Aorta (tissue), 5 donors: Measurements from ENCODE around the gene LRRC4C. TPM values are rescaled to one million over a fixed set of nuclear protein-coding genes. Genes with fewer than 3 reads are reported as not detected.
"Not testable (repeated sequence)": the region's sequence is repeated elsewhere in the genome, so short reads cannot be mapped to it uniquely, and the experiment has no call there.

Source experiments
- ATAC-seq: fragments of 200-7000 bp; cut with Tn5 transposase; one replicate; pipeline ENCODE4 v1.9.1; 2022; ENCODE audit warnings: moderate library complexity; ENCODE audit not compliant: low FRiP score
- DNase-seq, 2 donors: peaks; one replicate each; pipeline ENCODE4 v3.0.0-alpha.2; 2020
- H3K27ac ChIP-seq, 2 donors: one replicate each; pipeline ENCODE4 v1.5.1; 2013; ENCODE audit warnings: low read length in 2 of 2, mild to moderate bottlenecking in 2 of 2, moderate library complexity in 2 of 2, control low read depth in 1 of 2, inconsistent platforms in 1 of 2, low read depth in 1 of 2
- H3K27me3 ChIP-seq, 2 donors: one replicate each; pipeline ENCODE4 v1.6.1; 2013; ENCODE audit warnings: control low read depth in 1 of 2, low read length in 1 of 2, mild to moderate bottlenecking in 1 of 2, moderate library complexity in 1 of 2; ENCODE audit not compliant: insufficient read depth in 2 of 2, control insufficient read depth in 1 of 2
- H3K36me3 ChIP-seq, 2 donors: one replicate each; pipeline ENCODE4 v1.6.1; 2013; ENCODE audit warnings: control low read depth in 1 of 2, low read length in 1 of 2, mild to moderate bottlenecking in 1 of 2; ENCODE audit not compliant: insufficient read depth in 2 of 2, control insufficient read depth in 1 of 2
- H3K4me1 ChIP-seq, 2 donors: one replicate each; pipeline ENCODE4 v1.6.1; 2013; ENCODE audit warnings: low read length in 2 of 2, control low read depth in 1 of 2, mild to moderate bottlenecking in 1 of 2, moderate library complexity in 1 of 2; ENCODE audit not compliant: insufficient read depth in 2 of 2, control insufficient read depth in 1 of 2
- H3K4me3 ChIP-seq, 2 donors: one replicate each; pipeline ENCODE4 v1.5.1; 2013; ENCODE audit warnings: low read length in 2 of 2, control low read depth in 1 of 2, mild to moderate bottlenecking in 1 of 2
- H3K9me3 ChIP-seq: one replicate; pipeline ENCODE4 v1.6.1; 2013; ENCODE audit warnings: mild to moderate bottlenecking, low read length; ENCODE audit not compliant: control insufficient read depth
- WGBS, 2 donors: extraction: QIAGEN DNeasy Blood & Tissue Kit; methylation state at CpG; one replicate each; pipeline ENCODE4 v1.1.7; 2013; 5-methylcytosine and 5-hydroxymethylcytosine counted together
- intact Hi-C, 2 donors: fragments of 100-400 bp; cut with DNase I; formaldehyde crosslinking; loops; one replicate each; pipeline versions ENCODE4 v1.14.2 to v1.15.0; 2022
- polyA plus RNA-seq, 2 donors: library from polyadenylated mRNA; stranded (reverse); fragments of 200-250 nt; gene quantifications; one replicate each; pipeline ENCODE4 v1.2.3, GENCODE V29; 2013
- total RNA-seq, 2 donors: library from RNA; stranded (reverse); fragmentation: NEBNext Ultra II Directional; extraction: Animal tissue kit (Norgen Biotek cat#: 25700); gene quantifications; one replicate each; pipeline ENCODE4 v1.2.1, GENCODE V29; 2021
- donor health status: healthy with polysubstance abuse.
- donor health status: Bipolar disorder and iron deficiency.
- donor health status: DM: no; HTN: no; CAD: no.
- donor health status: DM: no; HTN: no; CAD: no.
- donor health status: DM: yes; HTN: yes; CAD: no.

LRRC4C gene
- total and polyA plus RNA-seq, 4 donors: 0.63 to 1.9 (median 0.97) TPM

DNA sequence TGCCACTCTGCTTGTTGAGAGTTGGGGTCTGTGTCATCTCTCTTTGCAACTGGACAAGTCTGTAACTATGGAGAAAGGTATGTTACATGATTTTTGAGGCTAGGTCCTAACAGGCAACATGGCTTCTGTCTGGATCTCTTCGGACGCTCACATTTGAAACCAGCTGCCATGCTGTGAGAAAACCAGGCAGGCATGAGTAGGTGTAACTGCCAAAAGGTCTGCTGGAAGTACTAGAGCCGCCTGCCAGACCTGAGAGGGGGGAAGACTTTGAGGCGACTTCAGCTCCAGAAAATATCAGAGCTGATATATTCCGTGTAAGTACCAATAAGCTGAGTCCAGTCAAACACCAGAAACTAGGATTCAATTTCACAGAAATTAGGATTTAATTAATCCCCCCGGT is 579.5 kb downstream of the LRRC4C start:
- no peak overlapping the region for H3K4me3 ChIP-seq
- DNase-seq (no peak), ATAC-seq (no peak)
- no peaks in the 10 kb centered on the region for H3K36me3 ChIP-seq
- no peaks in the 10 kb centered on the region for H3K4me1 ChIP-seq
- no peak overlapping the region for H3K27ac ChIP-seq
- intact Hi-C loops: no loop called here
- WGBS, 2 donors: 86% methylated on average over 6 of the region's 6 CpGs
- no peaks in the 10 kb centered on the region for H3K27me3 ChIP-seq
- no peaks in the 10 kb centered on the region for H3K9me3 ChIP-seq

DNA sequence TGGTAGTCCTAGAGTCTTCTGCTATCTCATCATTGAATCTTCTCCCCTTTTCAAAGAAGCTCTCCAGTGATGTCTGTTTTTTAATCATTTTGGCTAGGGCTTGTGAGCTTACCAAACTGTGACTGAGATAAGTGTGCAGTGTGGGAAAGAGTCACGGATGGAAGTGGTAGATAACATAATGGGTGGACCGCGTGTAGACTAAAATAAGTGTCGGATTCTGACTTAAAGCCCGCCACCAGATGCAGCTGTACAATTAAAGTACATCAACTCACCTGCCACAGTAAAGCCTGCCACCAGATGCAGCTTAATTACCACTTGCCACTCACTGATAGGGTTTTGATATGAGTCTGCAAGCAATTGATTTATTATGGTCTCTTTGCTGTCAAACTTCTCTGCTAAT is 581.5 kb downstream of the LRRC4C start:
- H3K27me3 ChIP-seq: no peaks in the 10 kb centered on the region
- no peaks in the 10 kb centered on the region for H3K9me3 ChIP-seq
- no peaks in the 10 kb centered on the region for H3K4me1 ChIP-seq
- DNase-seq: no peak
- H3K36me3 ChIP-seq: no peaks in the 10 kb centered on the region
- no peak overlapping the region for H3K27ac ChIP-seq
- WGBS, 2 donors: 80 to 82% methylated on average over 5 of the region's 5 CpGs
- H3K4me3 ChIP-seq: no peak overlapping the region
- ATAC-seq: no peak
- intact Hi-C loops: no loop called here

DNA sequence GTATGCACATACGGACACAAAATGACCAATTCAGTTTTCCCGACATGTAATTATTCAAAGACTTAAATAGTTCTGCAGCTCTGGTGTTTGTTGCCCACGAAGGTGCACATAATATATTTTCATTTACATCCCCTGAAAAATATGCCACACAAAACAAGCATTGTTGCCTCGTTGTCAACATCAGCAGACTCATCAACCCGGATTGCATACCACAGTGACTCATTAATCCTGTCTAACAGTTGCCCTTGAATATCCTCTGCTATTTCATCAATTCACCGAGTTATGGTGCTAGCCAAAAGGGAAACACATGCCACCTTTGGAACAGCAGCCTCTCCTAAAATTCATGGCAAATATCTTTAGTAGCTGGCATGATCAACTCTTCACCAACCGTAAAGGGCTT is 582.2 kb downstream of the LRRC4C start:
- Histone ChIP-seq H3K27me3 (no peaks in the 10 kb centered on the region), H3K36me3 (no peaks in the 10 kb centered on the region), H3K4me1 (no peaks in the 10 kb centered on the region), H3K9me3 (no peaks in the 10 kb centered on the region), H3K27ac (no peak overlapping the region), H3K4me3 (no peak overlapping the region)
- no peak for DNase-seq
- ATAC-seq: no peak
- intact Hi-C loops: no loop called here
- WGBS, 2 donors: 80 to 81% methylated on average over 7 of the region's 7 CpGs

GRCh38 chr11:40867991-40868632 is 591.3 kb downstream of the LRRC4C start:
- Histone ChIP-seq H3K4me1 (no peaks in the 10 kb centered on the region), H3K4me3 (no peak overlapping the region), H3K9me3 (peaks cover 2% of the 10 kb centered on the region), H3K36me3 (no peaks in the 10 kb centered on the region), H3K27ac (no peak overlapping the region), H3K27me3 (no peaks in the 10 kb centered on the region)
- DNase-seq: no peak
- WGBS, 2 donors: 19 to 41% methylated on average over 3 of the region's 3 CpGs
- intact Hi-C loops: no loop called here
- no peak for ATAC-seq

DNA sequence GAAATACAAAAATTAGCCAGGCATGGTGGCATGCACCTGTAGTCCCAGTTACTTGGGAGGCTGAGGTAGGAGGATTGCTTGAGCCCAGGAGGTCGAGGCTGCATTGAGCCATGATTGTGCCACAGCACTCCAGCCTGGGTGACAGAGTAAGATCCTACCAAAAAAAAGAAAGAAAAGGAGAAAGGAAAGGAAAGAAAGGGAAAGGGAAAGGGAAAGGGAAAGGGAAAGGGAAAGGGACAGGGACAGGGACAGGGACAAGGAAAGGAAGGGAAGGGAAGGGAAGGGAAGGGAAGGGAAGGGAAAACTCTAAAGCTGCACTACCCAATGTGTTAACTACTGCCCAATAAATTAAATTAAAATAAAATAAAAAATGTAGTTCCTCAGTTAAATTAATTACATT is 601.7 kb downstream of the LRRC4C start:
- WGBS, 2 donors: 80 to 83% methylated on average over 1 of the region's 1 CpG
- H3K9me3 ChIP-seq: not testable (repeated sequence)

GRCh38 chr11:40842750-40843339 is 616.6 kb downstream of the LRRC4C start:
- Histone ChIP-seq H3K36me3 (no peaks in the 10 kb centered on the region), H3K4me3 (no peak overlapping the region), H3K27me3 (no peaks in the 10 kb centered on the region), H3K27ac (no peak overlapping the region), H3K4me1 (no peaks in the 10 kb centered on the region), H3K9me3 (no peaks in the 10 kb centered on the region)
- DNase-seq (no peak), ATAC-seq (no peak)
- intact Hi-C loops: no loop called here
- 85 to 87% methylated on average over 5 of the region's 5 CpGs for whole genome bisulfite sequencing, 2 donors

More for the DNA sequence above, 601.7 kb downstream of the LRRC4C start:
- H3K27me3 ChIP-seq, ATAC-seq, H3K36me3 ChIP-seq, intact Hi-C loops, H3K27ac ChIP-seq, DNase-seq, H3K4me1 ChIP-seq, H3K4me3 ChIP-seq: not testable (repeated sequence)

- DNase-seq: no peak
- no peaks in the 10 kb centered on the region for H3K9me3 ChIP-seq
- no peaks in the 10 kb centered on the region for H3K4me1 ChIP-seq
- no peak overlapping the region for H3K4me3 ChIP-seq
- H3K27ac ChIP-seq: no peak overlapping the region
- intact Hi-C loops: no loop called here
- ATAC-seq: no peak
- 94 to 96% methylated on average over 1 of the region's 1 CpG for WGBS, 2 donors
- H3K27me3 ChIP-seq: no peaks in the 10 kb centered on the region
- no peaks in the 10 kb centered on the region for H3K36me3 ChIP-seq
These were observed 618.2 kb downstream of the LRRC4C start for GRCh38 chr11:40841231-40841630.

DNA sequence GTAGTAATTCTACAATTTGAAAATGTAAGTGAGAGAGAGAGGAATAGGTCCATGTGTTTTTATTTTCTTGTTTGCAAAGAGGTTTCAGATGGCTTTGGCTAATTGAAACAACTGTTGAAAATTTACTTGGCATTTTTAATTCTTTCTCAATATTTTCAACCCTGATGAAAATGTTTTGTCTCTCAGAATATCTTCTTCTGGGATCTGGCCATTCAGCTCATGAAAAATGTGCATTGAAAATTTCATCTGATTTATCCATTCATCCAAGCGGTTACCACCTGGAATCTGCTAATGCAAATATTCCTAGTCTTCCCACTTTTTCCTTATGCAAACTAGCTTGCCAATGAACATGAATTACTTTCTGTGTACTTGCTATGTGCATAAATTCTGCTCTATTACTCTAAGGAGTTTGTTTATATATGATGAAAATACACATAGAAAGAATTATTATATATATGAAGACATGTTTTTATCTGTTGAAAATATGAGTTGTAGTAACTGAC is 621.2 kb downstream of the LRRC4C start:
- DNase-seq (no peak), ATAC-seq (no peak)
- WGBS, 2 donors: 95 to 98% methylated on average over 1 of the region's 1 CpG
- no peaks in the 10 kb centered on the region for H3K9me3 ChIP-seq
- no peaks in the 10 kb centered on the region for H3K27me3 ChIP-seq
- H3K27ac ChIP-seq: no peak overlapping the region
- intact Hi-C loops: no loop called here
- no peaks in the 10 kb centered on the region for H3K4me1 ChIP-seq
- no peaks in the 10 kb centered on the region for H3K36me3 ChIP-seq
- no peak overlapping the region for H3K4me3 ChIP-seq

DNA sequence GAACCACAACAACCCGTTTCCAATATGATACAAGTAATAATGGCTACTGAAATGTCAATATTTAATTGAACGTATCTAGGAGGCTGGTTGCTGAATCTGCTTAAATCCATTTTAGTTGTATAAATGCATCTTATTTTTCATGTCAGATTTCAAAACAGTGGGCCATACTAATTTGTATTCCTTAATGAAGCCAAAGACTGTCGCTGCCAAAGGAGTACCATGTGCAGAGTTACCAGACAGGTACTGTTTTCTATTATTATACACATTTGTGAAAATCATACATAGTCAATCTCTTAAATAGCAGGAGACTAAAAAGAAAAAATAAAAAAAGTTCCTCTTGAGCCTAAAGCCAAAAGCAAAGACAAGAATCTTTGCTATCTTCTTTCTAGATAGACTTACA is 632.3 kb downstream of the LRRC4C start:
- H3K27me3 ChIP-seq: no peaks in the 10 kb centered on the region
- no peak overlapping the region for H3K27ac ChIP-seq
- H3K4me1 ChIP-seq: no peaks in the 10 kb centered on the region
- no peaks in the 10 kb centered on the region for H3K36me3 ChIP-seq
- no peak overlapping the region for H3K4me3 ChIP-seq
- 57 to 63% methylated on average over 3 of the region's 3 CpGs for WGBS, 2 donors
- H3K9me3 ChIP-seq: no peaks in the 10 kb centered on the region
- DNase-seq: no peak
- no peak for ATAC-seq
- intact Hi-C loops: no loop called here
